HFFc6 (cell line): Measurements from ENCODE around the gene IGSF22. TPM values are rescaled to one million over a fixed set of nuclear protein-coding genes. Genes with fewer than 3 reads are reported as not detected.

Source experiments
- DNase-seq: peaks from one replicate; pipeline ENCODE4 v3.0.0-alpha.2; 2018
- H3K27ac Mint-ChIP-seq: 2 replicates; pipeline ENCODE4 v1.8.0; 2020; ENCODE audit warnings: mild to moderate bottlenecking, mixed read lengths
- H3K27me3 Mint-ChIP-seq: 2 replicates; pipeline ENCODE4 v1.8.0; 2021; ENCODE audit warnings: mild to moderate bottlenecking, moderate library complexity, mixed read lengths; ENCODE audit not compliant: insufficient read depth
- H3K36me3 Mint-ChIP-seq: 2 replicates; pipeline ENCODE4 v1.8.0; 2021; ENCODE audit warnings: low read depth, mixed read lengths
- H3K4me1 Mint-ChIP-seq: 2 replicates; pipeline ENCODE4 v1.8.0; 2020; ENCODE audit warnings: low read depth, mixed read lengths
- H3K4me3 Mint-ChIP-seq: 2 replicates; pipeline ENCODE4 v1.8.0; 2020; ENCODE audit warnings: mild to moderate bottlenecking, moderate library complexity, mixed read lengths
- H3K9me3 Mint-ChIP-seq: 2 replicates; pipeline ENCODE4 v1.8.0; 2020; ENCODE audit warnings: mild to moderate bottlenecking, mixed read lengths
- total RNA-seq, 6 experiments: library from RNA; stranded (reverse); fragmentation: NEBNext Ultra II Directional; extraction: Animal tissue kit (Norgen Biotek cat#: 25700); gene quantifications; 2 replicates in 1 of 6; 3 replicates in 5 of 6; pipeline ENCODE4 v1.2.3, GENCODE V29; 2021
- TF ChIP-seq, protein P1 (sequence below): fragments of 200-600 bp; sonication (generic); IDR thresholded peaks from 2 replicates; pipeline ENCODE4 v1.5.0; 2021; ENCODE audit warnings: antibody characterized with exemption, mild to moderate bottlenecking

Gene IGSF22
- total RNA-seq, 6 experiments from 2014 or later: not detected

DNA sequence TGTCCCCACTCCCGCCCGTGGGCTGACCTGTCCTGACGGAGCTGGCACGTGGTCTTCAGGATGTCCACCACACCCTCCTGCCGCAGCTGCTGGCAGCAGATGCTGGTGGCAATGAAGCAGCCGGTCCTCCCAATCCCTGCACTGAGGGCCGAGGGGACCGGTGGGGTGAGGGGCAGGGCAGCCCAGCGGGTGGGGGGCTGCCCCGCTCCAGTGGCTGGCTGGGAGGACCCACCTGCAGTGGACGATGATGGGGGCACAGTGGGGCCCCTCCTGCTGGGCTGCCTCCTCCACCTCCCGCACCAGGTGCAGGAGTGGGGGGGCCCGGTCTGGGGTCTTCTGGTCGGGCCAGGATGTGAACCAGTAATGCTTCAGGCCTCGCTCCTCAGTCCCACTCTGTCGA is 3.4 kb upstream of the IGSF22 start:
- DNase-seq: no peak
- no peaks in the 10 kb centered on the region for H3K9me3 Mint-ChIP-seq
- no peaks in the 10 kb centered on the region for H3K36me3 Mint-ChIP-seq
- H3K27me3 Mint-ChIP-seq: peaks cover 4% of the 10 kb centered on the region
- H3K4me3 Mint-ChIP-seq: no peak overlapping the region
- H3K27ac Mint-ChIP-seq: no peak overlapping the region
- TF ChIP-seq, protein P1, sequence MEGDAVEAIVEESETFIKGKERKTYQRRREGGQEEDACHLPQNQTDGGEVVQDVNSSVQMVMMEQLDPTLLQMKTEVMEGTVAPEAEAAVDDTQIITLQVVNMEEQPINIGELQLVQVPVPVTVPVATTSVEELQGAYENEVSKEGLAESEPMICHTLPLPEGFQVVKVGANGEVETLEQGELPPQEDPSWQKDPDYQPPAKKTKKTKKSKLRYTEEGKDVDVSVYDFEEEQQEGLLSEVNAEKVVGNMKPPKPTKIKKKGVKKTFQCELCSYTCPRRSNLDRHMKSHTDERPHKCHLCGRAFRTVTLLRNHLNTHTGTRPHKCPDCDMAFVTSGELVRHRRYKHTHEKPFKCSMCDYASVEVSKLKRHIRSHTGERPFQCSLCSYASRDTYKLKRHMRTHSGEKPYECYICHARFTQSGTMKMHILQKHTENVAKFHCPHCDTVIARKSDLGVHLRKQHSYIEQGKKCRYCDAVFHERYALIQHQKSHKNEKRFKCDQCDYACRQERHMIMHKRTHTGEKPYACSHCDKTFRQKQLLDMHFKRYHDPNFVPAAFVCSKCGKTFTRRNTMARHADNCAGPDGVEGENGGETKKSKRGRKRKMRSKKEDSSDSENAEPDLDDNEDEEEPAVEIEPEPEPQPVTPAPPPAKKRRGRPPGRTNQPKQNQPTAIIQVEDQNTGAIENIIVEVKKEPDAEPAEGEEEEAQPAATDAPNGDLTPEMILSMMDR: no peak
- no peaks in the 10 kb centered on the region for H3K4me1 Mint-ChIP-seq

DNA sequence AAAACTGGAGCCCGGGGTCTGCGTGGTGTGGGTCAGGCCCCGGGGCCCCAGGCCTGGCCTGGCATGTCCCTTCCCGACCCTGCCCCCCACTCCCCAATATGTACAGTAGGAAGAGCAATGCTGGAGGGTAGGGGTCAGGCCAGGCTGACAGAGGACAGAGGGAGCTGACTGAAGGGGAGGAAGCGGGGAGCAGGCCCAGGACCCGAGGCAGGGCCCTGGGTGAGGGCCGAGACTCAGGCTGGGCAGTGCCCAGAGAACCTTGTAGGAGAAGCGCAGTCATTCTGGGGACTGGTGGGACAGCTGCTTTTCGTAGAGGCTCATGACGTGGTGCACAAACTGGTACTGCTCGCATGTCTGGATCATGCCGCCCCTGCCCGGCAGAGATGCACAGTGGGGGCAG is 2.7 kb upstream of the IGSF22 start:
- Mint-ChIP-seq H3K27ac (no peak overlapping the region), H3K27me3 (peaks cover 5% of the 10 kb centered on the region), H3K4me1 (no peaks in the 10 kb centered on the region), H3K9me3 (no peaks in the 10 kb centered on the region), H3K4me3 (no peak overlapping the region), H3K36me3 (no peaks in the 10 kb centered on the region)
- DNase-seq: no peak
- TF ChIP-seq, protein P1: no peak

DNA sequence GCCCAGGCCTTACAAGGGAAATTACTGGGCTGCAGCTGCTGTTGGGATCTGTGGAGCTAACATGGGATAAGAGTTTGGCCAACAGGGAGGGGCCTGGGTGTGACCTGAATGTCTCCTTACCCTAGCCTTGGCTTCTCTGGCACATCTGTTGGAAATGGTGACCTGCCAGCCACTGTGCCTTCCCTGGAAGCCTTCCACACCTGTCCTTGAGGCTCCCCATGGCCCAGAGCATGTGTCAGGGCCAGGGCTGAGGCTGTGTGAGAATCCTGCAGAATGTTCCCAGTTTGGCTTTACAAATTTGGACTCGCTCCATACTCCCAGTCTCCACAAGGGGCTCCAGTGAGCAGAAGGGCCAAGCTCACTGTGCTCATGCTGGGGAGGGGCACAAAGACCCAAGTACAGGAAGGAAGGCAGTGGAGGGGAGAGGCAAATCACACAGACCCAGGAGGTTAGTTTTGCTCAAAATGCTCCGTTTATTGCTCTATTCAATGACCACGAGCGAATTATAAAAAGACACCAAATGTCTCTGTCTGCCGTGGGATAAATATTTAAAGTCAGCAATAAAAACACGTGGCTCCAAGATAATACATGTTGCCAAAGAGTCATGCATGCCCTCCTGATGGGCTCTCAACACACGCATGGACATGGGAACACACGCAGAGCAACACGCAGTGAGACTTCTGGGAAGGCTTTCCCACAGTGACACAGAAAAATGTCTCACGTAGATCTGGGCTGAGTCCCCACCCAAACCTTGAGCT is 1.7 kb upstream of the IGSF22 start:
- no peaks in the 10 kb centered on the region for H3K4me1 Mint-ChIP-seq
- H3K4me3 Mint-ChIP-seq: no peak overlapping the region
- no peak overlapping the region for H3K27ac Mint-ChIP-seq
- H3K36me3 Mint-ChIP-seq: no peaks in the 10 kb centered on the region
- no peaks in the 10 kb centered on the region for H3K9me3 Mint-ChIP-seq
- TF ChIP-seq, protein P1: peak; percentile 84
- DNase-seq: no peak
- peaks cover 7% of the 10 kb centered on the region for H3K27me3 Mint-ChIP-seq

DNA sequence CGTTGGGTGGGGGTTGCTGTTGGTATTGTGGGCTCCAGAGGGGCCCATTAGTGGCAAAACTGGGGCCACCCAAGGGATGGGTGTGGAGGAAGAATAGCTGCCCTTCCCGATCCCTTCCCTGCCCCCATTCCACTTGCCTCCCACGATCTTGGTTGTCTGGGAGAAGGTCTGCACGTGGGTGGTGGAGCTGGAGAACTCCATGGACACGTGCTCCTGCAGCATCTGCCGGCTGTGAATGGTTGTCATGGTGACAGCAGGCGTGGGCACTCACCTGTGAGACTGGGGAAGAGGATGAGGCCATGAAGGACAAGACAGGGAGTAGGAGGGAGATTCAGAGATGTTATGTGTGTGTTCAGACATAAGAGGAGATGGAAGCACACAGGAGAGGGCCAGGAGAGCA is 2.0 kb downstream of the IGSF22 start:
- Mint-ChIP-seq H3K27me3 (peaks cover 6% of the 10 kb centered on the region), H3K36me3 (no peaks in the 10 kb centered on the region), H3K4me3 (no peak overlapping the region), H3K4me1 (peaks cover 20% of the 10 kb centered on the region), H3K9me3 (no peaks in the 10 kb centered on the region), H3K27ac (no peak overlapping the region)
- TF ChIP-seq, protein P1: no peak
- no peak for DNase-seq

DNA sequence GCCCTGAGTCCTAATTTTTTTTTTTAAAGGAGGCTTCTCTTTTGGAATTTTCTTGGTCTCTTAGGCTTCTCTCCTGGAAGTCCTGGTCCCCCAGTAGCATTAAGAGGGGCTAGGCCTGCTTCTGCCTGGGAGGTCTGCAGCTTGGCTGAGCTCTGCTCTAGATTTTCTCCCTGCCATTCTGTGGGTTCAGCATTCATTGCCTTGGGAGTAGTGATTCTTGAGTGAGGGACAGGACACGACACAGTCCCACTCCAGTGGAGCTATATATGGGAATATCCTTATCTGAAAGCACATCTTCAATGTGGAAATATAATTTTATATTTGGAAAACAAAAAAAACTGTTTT is 3.7 kb downstream of the IGSF22 start:
- Mint-ChIP-seq H3K27ac (no peak overlapping the region), H3K4me1 (peaks cover 20% of the 10 kb centered on the region), H3K9me3 (no peaks in the 10 kb centered on the region), H3K27me3 (peaks cover 15% of the 10 kb centered on the region), H3K4me3 (no peak overlapping the region; the same call in 1 of the 2 replicates), H3K36me3 (no peaks in the 10 kb centered on the region)
- TF ChIP-seq, protein P1: peak; percentile 47
- no peak for DNase-seq
